ENCODE measurements around the gene NLRP9.

DNA sequence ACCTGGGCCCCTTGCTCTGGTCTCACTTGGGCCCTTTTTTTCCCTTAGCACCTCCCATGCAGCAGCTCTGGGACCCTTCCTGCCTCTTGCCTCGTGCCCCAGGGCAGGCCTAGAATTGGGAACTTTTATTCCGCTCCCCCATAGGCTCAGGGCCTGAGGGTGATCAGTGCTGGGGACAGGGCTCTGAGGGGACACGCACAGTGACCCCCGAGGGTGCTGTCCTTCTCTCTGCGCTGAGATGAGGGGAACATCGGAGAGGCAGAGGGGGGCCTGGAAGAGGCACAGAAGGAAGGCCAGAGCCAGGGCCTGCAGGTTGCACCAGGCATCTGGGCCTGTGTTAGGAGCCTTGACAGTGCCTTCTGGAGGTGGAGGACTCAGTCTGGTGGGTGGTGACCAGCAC lies 52.4 kb downstream of the NLRP9 start:
- TF ChIP-seq, protein P1, sequence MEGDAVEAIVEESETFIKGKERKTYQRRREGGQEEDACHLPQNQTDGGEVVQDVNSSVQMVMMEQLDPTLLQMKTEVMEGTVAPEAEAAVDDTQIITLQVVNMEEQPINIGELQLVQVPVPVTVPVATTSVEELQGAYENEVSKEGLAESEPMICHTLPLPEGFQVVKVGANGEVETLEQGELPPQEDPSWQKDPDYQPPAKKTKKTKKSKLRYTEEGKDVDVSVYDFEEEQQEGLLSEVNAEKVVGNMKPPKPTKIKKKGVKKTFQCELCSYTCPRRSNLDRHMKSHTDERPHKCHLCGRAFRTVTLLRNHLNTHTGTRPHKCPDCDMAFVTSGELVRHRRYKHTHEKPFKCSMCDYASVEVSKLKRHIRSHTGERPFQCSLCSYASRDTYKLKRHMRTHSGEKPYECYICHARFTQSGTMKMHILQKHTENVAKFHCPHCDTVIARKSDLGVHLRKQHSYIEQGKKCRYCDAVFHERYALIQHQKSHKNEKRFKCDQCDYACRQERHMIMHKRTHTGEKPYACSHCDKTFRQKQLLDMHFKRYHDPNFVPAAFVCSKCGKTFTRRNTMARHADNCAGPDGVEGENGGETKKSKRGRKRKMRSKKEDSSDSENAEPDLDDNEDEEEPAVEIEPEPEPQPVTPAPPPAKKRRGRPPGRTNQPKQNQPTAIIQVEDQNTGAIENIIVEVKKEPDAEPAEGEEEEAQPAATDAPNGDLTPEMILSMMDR (IDR thresholded peaks at IDR 0.05) = no peak
- TF ChIP-seq POLR2A (IDR thresholded peaks at IDR 0.05) = no peak

Measured in testis (tissue), 2 donors.